Measurements from ENCODE around the gene DHRS7.

The DHRS7 gene

GRCh38 chr14:60094306-60094897, 70.8 kb downstream of the DHRS7 start:
- peak; percentile 81 for DNase-seq
- in situ Hi-C loops (cut with HindIII; ENCODE audit: low pct_ligation_motif_present, low pct_unique_long_range_greater_than_20kb, low sequenced_read_pairs) = no loop called here
